H1 (cell line): ENCODE measurements around the gene CALHM3. TPM values are rescaled to one million over a fixed set of nuclear protein-coding genes. Genes with fewer than 3 reads are reported as not detected.

ENCODE experiments used
- CTCF ChIA-PET: fragments of 300-600 bp; sonication (Branson Sonifier 250); formaldehyde crosslinking; loops from one replicate; lab custom pipeline; 2021; ENCODE audit not compliant: partially characterized antibody; lab: Charles Lee
- POLR2A ChIA-PET: fragments of 300-600 bp; sonication (Branson Sonifier 250); formaldehyde crosslinking; loops from one replicate; lab custom pipeline; 2021; ENCODE audit warnings: inconsistent platforms; ENCODE audit not compliant: partially characterized antibody; lab: Charles Lee
- DNase-seq, 2 experiments: peaks; one replicate each; pipeline versions ENCODE4 v3.0.0 to v3.0.0-alpha.2; 2010 to 2022; ENCODE audit warnings: low spot score in 2 of 2, low read depth in 1 of 2, mixed read lengths in 1 of 2
- FAIRE-seq: peaks from 2 replicates; lab custom pipeline; 2011; peaks lifted over from hg19 to GRCh38; lab: Jason Lieb, UNC
- H2AFZ ChIP-seq: 2 replicates; pipeline ENCODE4 v1.8.1; 2012; ENCODE audit warnings: low read length, inconsistent platforms
- H2AK5ac ChIP-seq: 2 replicates; pipeline ENCODE4 v1.6.1; 2013; ENCODE audit warnings: low read depth, low read length
- H2BK120ac ChIP-seq: replicated peaks from 2 replicates; pipeline ENCODE3; 2013; ENCODE audit warnings: low read depth, low read length, inconsistent platforms
- H2BK12ac ChIP-seq: 2 replicates; pipeline ENCODE4 v1.6.1; 2013; ENCODE audit warnings: low read depth, low read length
- H2BK15ac ChIP-seq: 2 replicates; pipeline ENCODE4 v1.6.1; 2013; ENCODE audit warnings: low read length
- H2BK20ac ChIP-seq: 2 replicates; pipeline ENCODE4 v1.6.1; 2013; ENCODE audit warnings: low read length
- H2BK5ac ChIP-seq: 2 replicates; pipeline ENCODE4 v1.6.1; 2013; ENCODE audit warnings: low read depth, low read length
- H3K14ac ChIP-seq: 2 replicates; pipeline ENCODE4 v1.6.1; 2013; ENCODE audit warnings: inconsistent platforms; ENCODE audit not compliant: insufficient read length
- H3K18ac ChIP-seq: 2 replicates; pipeline ENCODE4 v1.6.1; 2013; ENCODE audit warnings: low read length; ENCODE audit errors: extremely low read depth
- H3K23ac ChIP-seq: 2 replicates; pipeline ENCODE4 v1.6.1; 2013; ENCODE audit warnings: inconsistent platforms; ENCODE audit not compliant: insufficient read length
- H3K23me2 ChIP-seq: 2 replicates; pipeline ENCODE4 v1.6.1; 2013; ENCODE audit warnings: low read depth, low read length
- H3K27ac ChIP-seq: 2 replicates; pipeline ENCODE4 v1.6.1; 2011; ENCODE audit warnings: low read depth, low read length, inconsistent platforms
- H3K27me3 ChIP-seq, 4 experiments: replicated peaks in 1 of 4; 1 replicate in 1 of 4; 2 replicates in 3 of 4; pipeline versions ENCODE4 v1.6.1 to v1.8.1; 2011 to 2013; ENCODE audit warnings: low read length in 3 of 4, mild to moderate bottlenecking in 3 of 4, inconsistent platforms in 2 of 4, mixed read lengths in 2 of 4, moderate library complexity in 1 of 4; ENCODE audit not compliant: control insufficient read depth in 3 of 4, insufficient read depth in 3 of 4; ENCODE audit errors: extremely low read depth in 1 of 4
- H3K36me3 ChIP-seq, 4 experiments: 2 replicates each; pipeline versions ENCODE4 v1.6.1 to v1.8.1; 2011 to 2013; ENCODE audit warnings: mild to moderate bottlenecking in 4 of 4, low read length in 3 of 4, moderate library complexity in 2 of 4, control low read depth in 1 of 4, inconsistent platforms in 1 of 4; ENCODE audit not compliant: insufficient read depth in 4 of 4, control insufficient read depth in 2 of 4
- H3K4ac ChIP-seq: replicated peaks from 2 replicates; pipeline ENCODE3; 2013; ENCODE audit warnings: low read length, low read depth, mixed read lengths, inconsistent platforms; ENCODE audit not compliant: insufficient read length
- H3K4me1 ChIP-seq, 4 experiments: replicated peaks in 1 of 4; 1 replicate in 1 of 4; 2 replicates in 3 of 4; pipeline versions ENCODE4 v1.6.1 to v1.8.1; 2011 to 2013; ENCODE audit warnings: low read length in 3 of 4, inconsistent platforms in 2 of 4, mixed read lengths in 1 of 4; ENCODE audit not compliant: insufficient read depth in 4 of 4, control insufficient read depth in 3 of 4
- H3K4me2 ChIP-seq, 2 experiments: 2 replicates each; pipeline versions ENCODE4 v1.6.1 to v1.8.1; 2011 to 2013; ENCODE audit warnings: low read depth in 2 of 2, low read length in 2 of 2, control low read depth in 1 of 2, inconsistent platforms in 1 of 2, mild to moderate bottlenecking in 1 of 2; ENCODE audit not compliant: insufficient read depth in 1 of 2
- H3K4me3 ChIP-seq, 4 experiments: fragments of 200-600, 300-600 bp in 1 of 4; sonication (generic), shearing (Covaris generic), sonication (Bioruptor Twin) in 1 of 4; 2 replicates each; pipeline versions ENCODE4 v1.5.1 to v1.8.1; 2011 to 2016; ENCODE audit warnings: low read length in 4 of 4, low read depth in 3 of 4, control low read depth in 2 of 4, inconsistent platforms in 2 of 4, mild to moderate bottlenecking in 2 of 4, mixed read lengths in 1 of 4, moderate library complexity in 1 of 4; ENCODE audit not compliant: insufficient read depth in 2 of 4; ENCODE audit errors: extremely low read depth in 1 of 4
- H3K56ac ChIP-seq: replicated peaks from 2 replicates; pipeline ENCODE3; 2013; ENCODE audit warnings: low read depth, mild to moderate bottlenecking, mixed read lengths, low read length, inconsistent platforms; ENCODE audit not compliant: insufficient read length
- H3K79me1 ChIP-seq: 2 replicates; pipeline ENCODE4 v1.6.1; 2013; ENCODE audit warnings: low read depth, low read length, control low read depth
- H3K79me2 ChIP-seq, 2 experiments: 2 replicates each; pipeline versions ENCODE4 v1.6.1 to v1.8.1; 2012 to 2013; ENCODE audit warnings: low read length in 2 of 2, mild to moderate bottlenecking in 2 of 2, inconsistent platforms in 1 of 2; ENCODE audit not compliant: insufficient read depth in 2 of 2, control insufficient read depth in 1 of 2
- H3K9ac ChIP-seq, 4 experiments: replicated peaks in 1 of 4; 1 replicate in 1 of 4; 2 replicates in 3 of 4; pipeline versions ENCODE4 v1.6.1 to v1.8.1; 2011 to 2013; ENCODE audit warnings: low read depth in 3 of 4, low read length in 3 of 4, control low read depth in 2 of 4, mild to moderate bottlenecking in 2 of 4, moderate library complexity in 2 of 4, inconsistent platforms in 1 of 4; ENCODE audit errors: extremely low read depth in 1 of 4
- H3K9me3 ChIP-seq, 2 experiments: 2 replicates each; pipeline versions ENCODE4 v1.6.1 to v1.8.1; 2012 to 2013; ENCODE audit warnings: mild to moderate bottlenecking in 2 of 2, moderate library complexity in 2 of 2, control low read depth in 1 of 2, inconsistent platforms in 1 of 2, low read depth in 1 of 2, low read length in 1 of 2, mixed read lengths in 1 of 2; ENCODE audit not compliant: insufficient read depth in 2 of 2
- H4K20me1 ChIP-seq, 2 experiments: replicated peaks in 1 of 2; 2 replicates each; pipeline versions ENCODE3 to v1.8.1; 2011 to 2013; ENCODE audit warnings: inconsistent platforms in 2 of 2, low read length in 2 of 2, mild to moderate bottlenecking in 1 of 2; ENCODE audit not compliant: insufficient read depth in 2 of 2, control insufficient read depth in 1 of 2
- H4K5ac ChIP-seq: 2 replicates; pipeline ENCODE4 v1.6.1; 2013; ENCODE audit warnings: low read length, low read depth, mixed read lengths, inconsistent platforms; ENCODE audit not compliant: insufficient read length
- H4K8ac ChIP-seq: 2 replicates; pipeline ENCODE4 v1.8.0; 2013; ENCODE audit warnings: mild to moderate bottlenecking, moderate library complexity, low read length, inconsistent platforms; ENCODE audit not compliant: insufficient read depth; ENCODE audit errors: extremely low read depth
- H4K91ac ChIP-seq: replicated peaks from 2 replicates; pipeline ENCODE3; 2013; ENCODE audit warnings: low read length, mixed read lengths, inconsistent platforms; ENCODE audit not compliant: insufficient read length
- EP300 ChIP-seq, 2 experiments: IDR thresholded peaks; 1 replicate in 1 of 2; 2 replicates in 1 of 2; pipeline ENCODE4 v1.6.1; 2011 to 2012; ENCODE audit warnings: low read depth in 2 of 2, low read length in 2 of 2, mild to moderate bottlenecking in 2 of 2, borderline replicate concordance in 1 of 2, inconsistent platforms in 1 of 2, moderate library complexity in 1 of 2
- EZH2 ChIP-seq: fragments of 200-600 bp; sonication (generic); IDR thresholded peaks from 2 replicates; pipeline ENCODE4 v1.7.1; 2012; ENCODE audit warnings: low read depth, mild to moderate bottlenecking, moderate library complexity, low read length, inconsistent platforms; ENCODE audit not compliant: severe bottlenecking
- WGBS, 2 experiments: shearing (Covaris generic) in 1 of 2; methylation state at CpG; one replicate each; pipeline versions ENCODE4 v1.1.6 to v1.1.7; 2013 to 2015; ENCODE audit warnings: low lambda C conversion rate in 2 of 2, mixed read lengths in 2 of 2, inconsistent platforms in 1 of 2, low coverage in 1 of 2, missing lambda C conversion rate in 1 of 2; ENCODE audit not compliant: insufficient replicate concordance in 2 of 2, insufficient coverage in 1 of 2, insufficient read length in 1 of 2; ENCODE audit errors: extremely low coverage in 1 of 2, missing lambda C conversion rate in 1 of 2; 5-methylcytosine and 5-hydroxymethylcytosine counted together
- polyA plus RNA-seq, 7 experiments: library from polyadenylated mRNA; depleted of rRNA in 3 of 7; stranded (reverse) in 5 of 7; unstranded in 2 of 7; fragments of >200 nt in 5 of 7; fragments of 200-250 nt in 2 of 7; gene quantifications; 1 replicate in 5 of 7; 2 replicates in 1 of 7; 4 replicates in 1 of 7; pipeline versions ENCODE4 v1.2.1 to v1.2.3, GENCODE V29; 2011 to 2013; ENCODE audit warnings: missing spikeins in 2 of 7, mixed read lengths in 2 of 7
- total RNA-seq: library from RNA; stranded (reverse); fragmentation: NEBNext Ultra II Directional; extraction: Animal tissue kit (Norgen Biotek cat#: 25700); gene quantifications from 2 replicates; pipeline ENCODE4 v1.2.1, GENCODE V29; 2021
- TF ChIP-seq, protein P1 (sequence below): IDR thresholded peaks from 2 replicates; pipeline ENCODE4 v1.6.1; 2012; ENCODE audit warnings: inconsistent platforms

CALHM3 gene
- total and polyA plus RNA-seq, 2 of the 8 experiments (the other 6 are each of a cell fraction or from before 2014, with no cell fraction given): 0.17 to 0.60 TPM

DNA sequence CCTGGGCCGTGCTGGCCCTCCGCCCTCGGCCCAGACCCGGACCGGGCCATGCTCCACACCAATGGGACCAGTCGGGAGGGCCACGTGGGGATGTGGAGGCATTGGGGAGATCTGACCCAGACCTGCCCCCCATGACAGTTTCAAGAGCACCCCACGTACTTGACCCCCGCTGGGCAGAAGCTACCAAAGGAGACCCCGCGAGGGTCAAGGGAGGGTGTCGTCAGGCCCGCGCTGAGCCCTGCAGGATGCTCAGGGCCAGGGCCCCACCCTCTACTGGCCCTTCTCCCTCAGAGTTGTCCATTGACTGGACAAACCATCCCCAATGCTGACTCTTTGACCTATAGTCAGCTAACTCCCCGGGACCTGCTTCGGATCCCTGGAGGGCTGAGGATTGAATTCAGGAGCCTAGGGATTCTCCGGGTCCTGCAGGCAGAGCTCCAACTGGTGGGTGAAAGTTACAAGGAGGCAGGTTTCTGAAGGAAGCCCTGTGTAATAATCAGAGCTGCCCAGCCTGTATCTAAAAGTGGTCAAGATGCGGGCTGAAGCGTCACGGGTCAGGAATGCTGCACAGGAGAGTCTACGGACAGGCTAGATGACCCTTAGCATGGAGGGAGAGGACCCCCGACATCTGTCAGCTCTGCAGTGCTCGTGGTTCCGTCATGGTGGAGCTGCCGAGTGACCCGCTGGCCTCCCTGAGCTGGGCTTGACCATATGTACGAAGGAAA lies 26.4 kb downstream of the CALHM3 start:
- peaks cover 0 to 2% (median 0%) of the 10 kb centered on the region in 4 experiments; a peak in 1 of 8 replicates for H3K36me3 ChIP-seq
- H2AFZ ChIP-seq: no peak overlapping the region
- peak overlapping the region; percentile 35 to 87 for H3K4me2 ChIP-seq
- no peak overlapping the region for H2AK5ac ChIP-seq
- H3K4me1 ChIP-seq: peaks cover 0 to 15% (median 4%) of the 10 kb centered on the region in 4 experiments; a peak in 5 of 7 replicates
- H4K91ac ChIP-seq: peak overlapping the region; percentile 50
- no peak overlapping the region for H2BK20ac ChIP-seq
- H3K9ac ChIP-seq: no peak overlapping the region; a peak in 2 of 7 replicates
- H3K4ac ChIP-seq: no peak overlapping the region
- no peak overlapping the region for H3K23ac ChIP-seq
- no peak for FAIRE-seq
- peak overlapping the region; percentile 32; the same call in 1 of the 2 replicates for H3K18ac ChIP-seq
- H2BK15ac ChIP-seq: 0 out of 2 replicates have a peak overlapping the region, but pooled peaks have one; percentile 46
- no peak overlapping the region for H2BK5ac ChIP-seq
- no peak overlapping the region for H2BK12ac ChIP-seq
- ChIA-PET POLR2A (interaction anchor here (0.7 to 3.2 kb wide), 7 partner anchors 9 to 36 kb away, joined by 3 to 12 read pairs (median 4); no protein-coding TSS in a partner anchor), CTCF (interaction anchor here (0.8 to 5.8 kb wide), 11 partner anchors 9 to 113 kb away, joined by 3 to 47 read pairs (median 4); partner anchors contain the start of gene CALHM3)
- H4K5ac ChIP-seq: no peak overlapping the region
- H3K27ac ChIP-seq: no peak overlapping the region
- DNase-seq: no peak
- peaks cover 3 to 5% of the 10 kb centered on the region in 2 experiments for H4K20me1 ChIP-seq
- 61% methylated on average over 27 of the region's 27 CpGs; no CpG with 5 or more reads in 1 of the 2 experiments for WGBS, 2 experiments
- H3K79me1 ChIP-seq: no peaks in the 10 kb centered on the region
- TF ChIP-seq EZH2 (peak; percentile 26), EP300 (IDR thresholded peaks at IDR 0.05; ENCODE audit: borderline replicate concordance in 1 of 2, low read depth in 2 of 2, low read length in 2 of 2) (no peak)
- TF ChIP-seq, protein P1, sequence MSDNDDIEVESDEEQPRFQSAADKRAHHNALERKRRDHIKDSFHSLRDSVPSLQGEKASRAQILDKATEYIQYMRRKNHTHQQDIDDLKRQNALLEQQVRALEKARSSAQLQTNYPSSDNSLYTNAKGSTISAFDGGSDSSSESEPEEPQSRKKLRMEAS: 0 out of 2 replicates have a peak, but pooled peaks have one; percentile 24
- no peak overlapping the region for H2BK120ac ChIP-seq
- no peaks in the 10 kb centered on the region for H3K9me3 ChIP-seq
- no peak overlapping the region; the same call in 1 of the 2 replicates for H4K8ac ChIP-seq
- no peaks in the 10 kb centered on the region for H3K79me2 ChIP-seq
- no peak overlapping the region for H3K14ac ChIP-seq
- H3K23me2 ChIP-seq: peaks cover 3% of the 10 kb centered on the region; the same call in 1 of the 2 replicates
- H3K56ac ChIP-seq: no peak overlapping the region
- peak overlapping the region; percentile 5 to 61 (median 44); a peak in 6 of 8 replicates for H3K4me3 ChIP-seq
- no peaks in the 10 kb centered on the region; a peak in 2 of 7 replicates for H3K27me3 ChIP-seq
